HG02973 (cell line): ENCODE measurements around the gene IL2RA.
"Not testable (repeated sequence)": the region's sequence is repeated elsewhere in the genome, so short reads cannot be mapped to it uniquely, and the experiment has no call there.

Experiments
- ATAC-seq: cut with Tn5 transposase; IDR thresholded peaks from one replicate; pipeline ENCODE4 v1.9.1; 2021; ENCODE audit warnings: moderate library complexity; ENCODE audit not compliant: unreplicated experiment

Gene IL2RA

DNA sequence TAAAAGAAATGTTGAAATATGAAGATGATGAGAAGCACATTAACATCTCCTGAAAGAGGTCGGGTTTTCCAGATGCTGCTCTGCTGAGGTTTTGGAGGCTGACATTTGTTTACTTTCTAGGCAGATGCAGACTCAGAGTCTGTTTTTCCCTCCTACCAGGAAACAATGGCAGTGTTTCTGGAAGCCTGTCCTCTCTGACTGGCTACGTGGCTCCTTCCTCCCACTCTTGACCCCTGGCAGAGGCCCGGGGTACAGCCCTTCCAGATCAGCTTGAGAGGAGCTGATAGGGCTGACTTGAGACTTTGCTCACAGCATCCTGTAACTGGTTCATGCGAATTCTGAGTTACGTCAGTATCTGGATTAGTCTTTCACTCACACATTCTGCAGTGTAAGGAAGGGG is 43.7 kb downstream of the IL2RA start:
- no peak for ATAC-seq

GRCh38 chr10:6017781-6018354 is 44.3 kb downstream of the IL2RA start:
- no peak for ATAC-seq

- no peak for ATAC-seq
These were observed 47.9 kb downstream of the IL2RA start for GRCh38 chr10:6014241-6014761.

DNA sequence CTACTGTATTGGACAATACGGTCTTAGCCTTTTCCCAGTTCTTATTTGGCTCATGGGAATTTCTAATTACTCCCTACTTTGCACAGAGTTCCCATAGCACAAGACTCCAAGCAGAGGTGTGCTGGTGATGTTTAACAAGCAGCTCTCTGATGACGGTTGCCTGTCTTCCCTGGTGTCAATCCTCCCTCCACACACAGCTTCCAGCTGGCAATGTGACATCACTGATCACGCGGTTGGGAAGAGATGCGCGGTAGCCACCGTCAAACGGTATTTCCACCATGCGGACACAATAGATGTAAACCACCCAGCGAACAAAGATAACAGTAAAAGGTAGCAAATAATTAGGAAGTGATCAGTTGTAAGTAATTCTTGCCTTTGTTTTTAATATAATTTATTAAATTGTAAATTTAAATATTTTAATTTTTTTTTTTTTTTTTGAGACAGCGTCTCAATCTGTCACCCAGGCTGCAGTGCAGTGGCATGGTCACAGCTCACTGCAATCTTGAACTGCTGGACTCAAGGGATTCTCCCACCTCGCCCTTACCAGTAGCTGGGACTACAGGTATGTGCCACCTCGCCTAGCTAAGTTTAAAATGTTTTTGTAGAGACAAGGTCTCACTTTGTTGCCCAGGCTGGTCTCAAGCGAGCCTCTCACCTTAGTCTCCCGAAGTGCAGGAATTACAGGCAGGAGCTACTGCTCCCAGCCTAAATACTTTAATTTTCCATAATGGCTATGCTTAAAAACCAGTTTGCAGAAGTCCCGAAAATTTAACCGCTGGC is 48.6 kb downstream of the IL2RA start:
- no peak for ATAC-seq

GRCh38 chr10:6012121-6012905 is 49.9 kb downstream of the IL2RA start:
- no peak for ATAC-seq

- ATAC-seq, result no peak
These were observed 50.6 kb downstream of the IL2RA start for GRCh38 chr10:6011558-6011957.

- ATAC-seq, result no peak
These were observed 51.6 kb downstream of the IL2RA start for GRCh38 chr10:6010569-6010968.

- no peak for ATAC-seq
These were observed 52.2 kb downstream of the IL2RA start for GRCh38 chr10:6009961-6010360.

DNA sequence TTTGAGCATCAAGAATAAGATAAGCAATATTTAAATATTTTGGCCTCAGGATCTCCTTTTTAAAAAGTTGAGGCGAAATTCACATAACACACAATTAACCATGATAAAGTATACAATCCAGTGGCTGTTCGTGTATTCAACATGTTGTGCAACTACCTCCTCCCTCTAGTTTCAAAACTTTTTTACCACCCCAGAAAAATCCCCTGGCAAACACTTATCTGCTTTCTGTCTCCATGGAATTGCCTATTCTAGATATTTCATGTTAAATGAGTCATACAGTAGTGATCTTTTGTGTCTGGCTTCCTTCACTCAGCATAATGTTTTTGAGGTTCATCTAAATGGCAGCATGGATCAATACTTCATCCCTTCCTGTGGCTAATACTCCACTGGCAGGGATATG is 53.0 kb downstream of the IL2RA start:
- ATAC-seq, result no peak

DNA sequence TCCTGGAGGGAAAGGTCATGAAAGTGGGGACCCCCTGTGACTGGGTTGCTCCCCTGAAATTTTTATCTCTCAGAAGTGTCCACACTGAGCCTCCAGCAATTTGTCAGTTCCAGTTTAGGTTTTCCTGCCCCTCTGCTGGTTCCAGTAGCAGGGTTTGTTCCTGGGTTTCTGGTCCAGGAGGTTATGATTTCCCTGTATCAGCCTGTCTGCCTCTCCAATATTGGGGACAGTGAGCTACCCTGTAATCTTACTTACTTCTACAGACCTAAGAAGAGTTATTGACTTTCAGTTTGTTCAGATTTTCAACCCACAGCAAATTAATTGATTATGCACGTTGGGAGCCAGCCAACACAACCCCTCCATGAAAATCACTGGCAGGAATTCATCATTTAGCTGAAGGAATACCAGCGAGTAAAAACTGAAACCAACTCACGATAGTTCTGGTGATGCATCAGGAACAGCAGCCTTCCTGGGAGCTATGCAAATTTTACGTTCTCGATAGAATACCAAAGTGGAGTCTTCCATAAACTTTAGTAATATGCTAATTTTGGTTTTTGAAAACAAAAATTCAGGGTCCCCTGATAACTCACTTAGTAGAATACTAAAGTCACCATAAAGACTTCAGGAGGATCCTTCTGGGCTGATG is 53.5 kb downstream of the IL2RA start:
- ATAC-seq, result no peak

- ATAC-seq, result no peak
These were observed 55.2 kb downstream of the IL2RA start for GRCh38 chr10:6006991-6007390.

GRCh38 chr10:6006546-6006945 is 55.6 kb downstream of the IL2RA start:
- no peak for ATAC-seq

- ATAC-seq, result no peak
These were observed 56.2 kb downstream of the IL2RA start for GRCh38 chr10:6005856-6006395.

GRCh38 chr10:6005161-6005804 is 56.9 kb downstream of the IL2RA start:
- ATAC-seq, result not testable (repeated sequence)

DNA sequence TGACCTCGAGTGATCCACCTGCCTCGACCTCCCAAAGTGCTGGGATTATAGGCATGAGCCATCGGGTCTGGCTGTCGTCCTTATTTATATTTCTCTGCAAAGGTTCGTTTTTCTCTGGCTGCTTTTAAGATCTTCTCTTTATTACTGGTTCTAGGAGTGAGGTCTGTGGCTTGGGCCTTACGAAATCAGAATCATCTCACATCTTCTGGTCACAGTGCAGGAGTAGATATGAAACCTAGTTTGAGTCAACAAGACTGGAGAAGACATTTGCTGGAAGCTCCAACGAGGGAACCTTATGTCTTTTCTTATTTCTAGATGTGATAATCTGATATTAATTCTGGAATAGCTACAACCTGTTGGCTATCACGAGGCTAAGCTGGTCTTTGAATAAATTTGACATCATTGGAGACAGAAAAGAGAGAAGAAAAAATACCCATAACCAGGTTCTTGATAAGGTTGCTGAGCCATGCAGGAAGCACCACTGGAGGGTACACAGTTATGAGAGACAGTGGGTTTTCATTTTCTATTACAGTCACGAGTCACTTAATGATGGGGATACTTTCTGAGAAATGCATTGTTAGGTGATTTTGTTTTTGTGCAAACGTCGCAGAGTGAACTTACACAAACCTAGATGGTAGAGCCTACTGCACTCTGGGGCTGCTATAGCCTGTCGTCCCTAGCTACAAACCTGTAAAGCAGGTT is 59.2 kb downstream of the IL2RA start:
- no peak for ATAC-seq

DNA sequence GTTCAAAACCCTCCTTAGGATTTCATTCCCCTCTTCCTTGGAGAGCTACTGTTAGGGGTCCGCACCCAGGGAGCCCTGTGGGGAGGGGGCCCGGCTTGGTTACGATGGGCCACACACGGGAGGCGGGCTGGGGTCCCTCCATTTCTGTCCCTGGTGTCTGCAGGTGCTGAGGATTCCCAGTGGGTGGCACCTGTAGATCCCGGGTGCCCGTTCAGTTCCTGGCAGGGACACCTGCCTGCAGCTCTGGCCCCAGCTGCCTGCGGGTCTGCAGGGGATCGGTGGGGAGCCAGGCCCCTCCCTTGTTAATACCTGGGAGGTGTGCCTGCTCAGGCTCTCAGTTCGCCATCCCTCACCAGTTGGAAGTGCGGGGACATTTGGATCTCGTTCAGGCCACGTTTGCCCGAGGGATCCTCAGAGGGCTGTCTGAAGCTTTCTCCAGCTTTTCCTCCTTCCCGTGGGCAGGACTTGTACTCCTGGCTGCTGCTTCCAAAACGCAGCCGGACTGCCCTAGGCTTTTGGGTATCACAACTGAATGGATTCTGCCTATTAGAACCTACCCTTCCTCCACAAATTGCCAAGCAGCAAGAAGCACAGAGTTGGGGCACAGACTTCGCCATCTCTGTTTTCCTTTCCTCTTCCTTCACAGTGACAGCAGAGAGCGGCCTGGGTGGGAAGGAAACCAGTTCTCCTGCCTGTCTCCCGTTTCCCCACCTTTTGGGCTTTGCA is 62.6 kb downstream of the IL2RA start:
- ATAC-seq, result no peak

DNA sequence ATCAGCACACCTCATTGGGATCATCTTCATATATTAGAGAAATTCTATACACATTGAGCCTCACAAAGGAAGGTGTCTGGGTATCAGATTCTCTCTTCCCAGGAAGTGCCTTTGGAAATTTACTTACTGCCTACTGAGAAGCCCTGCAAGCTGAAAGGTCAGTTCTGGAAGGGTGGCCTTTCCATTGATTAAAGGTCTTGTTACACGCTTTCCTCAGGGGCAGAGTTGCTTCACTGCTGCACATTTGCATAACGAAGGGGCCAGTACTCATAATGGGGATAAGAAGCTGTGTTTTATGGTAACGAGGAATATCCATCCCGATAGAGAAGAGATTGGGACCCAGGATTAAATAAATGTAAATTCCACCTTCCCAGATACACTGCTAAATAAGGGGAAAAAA is 65.5 kb downstream of the IL2RA start:
- no peak for ATAC-seq

DNA sequence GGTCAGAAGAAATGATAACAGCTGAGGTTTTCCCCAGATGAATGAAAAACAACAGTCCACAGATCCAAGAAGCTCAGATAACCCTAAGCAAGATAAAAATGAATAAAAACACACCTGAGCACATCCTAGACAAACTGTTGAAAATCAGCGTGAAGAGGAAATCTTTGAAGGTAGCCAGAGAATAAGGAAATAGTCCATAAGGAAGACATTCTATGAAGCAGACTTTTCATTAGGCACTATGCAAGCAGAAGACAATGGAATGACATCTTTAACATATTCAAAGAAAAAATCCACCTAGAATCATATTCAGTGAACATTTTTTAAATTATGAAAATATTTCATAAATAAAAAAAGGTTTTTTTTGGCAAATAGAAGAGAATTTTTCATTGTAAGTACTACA is 69.8 kb downstream of the IL2RA start:
- ATAC-seq, result no peak

GRCh38 chr10:5991708-5992107 is 70.5 kb downstream of the IL2RA start:
- ATAC-seq, result no peak
